Measurements from ENCODE around the gene CFDP1.

Gene CFDP1

DNA sequence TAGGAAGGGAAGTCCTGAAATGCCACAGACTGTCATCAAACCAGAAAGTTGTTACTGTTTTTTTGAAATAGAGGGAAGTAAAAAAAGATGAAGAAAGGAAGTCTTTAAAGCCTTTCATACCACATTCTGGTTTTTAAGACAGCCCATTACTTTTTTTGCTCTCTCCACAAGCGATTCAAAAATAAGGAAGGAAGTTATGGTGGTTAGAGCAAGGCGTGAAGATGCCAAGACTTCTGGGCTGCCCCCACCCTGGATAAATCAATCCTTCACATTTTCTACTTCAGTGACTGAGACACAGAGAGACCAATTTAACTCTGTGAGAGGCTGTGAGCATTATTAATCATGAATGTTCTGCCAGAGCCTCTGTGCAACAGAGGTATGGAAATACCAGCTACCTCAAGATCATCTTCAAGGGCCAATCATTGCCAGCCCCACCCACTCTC lies 99.6 kb downstream of the CFDP1 start:
- in situ Hi-C loops (cut with HindIII; ENCODE audit: low sequenced_read_pairs) = no loop called here

DNA sequence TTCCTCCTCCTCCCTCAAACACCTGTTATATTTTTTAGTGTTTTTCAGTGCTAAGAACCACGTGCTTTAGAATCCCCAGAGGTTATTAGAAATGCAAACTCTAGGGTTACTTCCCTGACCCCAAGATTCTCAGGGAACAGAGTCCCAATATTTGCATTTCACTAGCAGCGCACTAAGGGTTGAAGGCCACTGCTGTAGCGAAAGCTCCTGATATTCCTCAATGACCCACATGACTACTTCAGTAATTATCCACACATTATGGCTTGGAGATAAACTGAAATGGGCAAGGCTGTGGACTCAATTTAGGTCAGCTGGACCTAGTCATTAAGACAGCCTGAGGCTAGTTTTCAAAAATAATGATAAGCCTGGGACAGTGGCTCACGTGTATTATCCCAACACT lies 103.4 kb downstream of the CFDP1 start:
- in situ Hi-C loops (cut with HindIII; ENCODE audit: low sequenced_read_pairs) = no loop called here

DNA sequence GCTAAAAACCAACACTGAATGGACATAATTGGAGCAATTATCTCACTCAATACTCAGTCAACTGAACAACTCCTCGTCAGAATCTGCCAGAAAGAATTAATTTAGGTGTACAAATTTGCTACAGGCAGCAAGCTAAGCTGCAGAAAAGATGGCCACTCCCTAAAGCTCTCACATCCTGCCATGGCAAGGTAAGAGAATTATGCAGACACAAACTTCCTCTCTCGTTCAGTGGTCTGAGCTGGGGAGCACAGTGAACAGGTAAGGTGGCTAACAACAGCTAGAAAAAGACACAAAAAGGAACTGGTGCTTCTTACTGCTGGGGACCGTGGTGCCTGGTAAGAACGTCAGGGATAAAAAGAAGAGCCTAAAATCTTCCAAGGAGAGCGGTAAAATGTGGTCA lies 107.0 kb downstream of the CFDP1 start:
- in situ Hi-C loops (cut with HindIII; ENCODE audit: low sequenced_read_pairs) = no loop called here

DNA sequence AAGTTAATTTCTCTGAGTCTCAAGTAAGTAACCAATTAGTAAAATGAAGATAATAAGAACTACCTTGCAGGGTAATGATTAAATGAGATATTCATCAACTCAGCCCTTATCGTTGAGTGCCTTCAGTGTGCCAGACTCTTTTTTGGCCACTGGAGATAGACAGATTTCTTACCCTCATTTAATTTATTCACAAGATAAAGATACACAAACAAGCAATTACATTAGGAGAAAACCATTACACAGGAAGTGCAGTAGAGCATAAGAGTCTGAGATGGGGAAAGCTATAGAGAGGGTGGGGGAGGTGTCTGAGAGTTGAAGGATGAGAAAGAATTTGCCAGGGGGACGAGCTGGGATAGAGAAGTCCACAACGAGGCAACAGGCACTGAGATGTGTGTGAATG lies 109.4 kb downstream of the CFDP1 start:
- in situ Hi-C loops (cut with HindIII; ENCODE audit: low sequenced_read_pairs) = no loop called here

DNA sequence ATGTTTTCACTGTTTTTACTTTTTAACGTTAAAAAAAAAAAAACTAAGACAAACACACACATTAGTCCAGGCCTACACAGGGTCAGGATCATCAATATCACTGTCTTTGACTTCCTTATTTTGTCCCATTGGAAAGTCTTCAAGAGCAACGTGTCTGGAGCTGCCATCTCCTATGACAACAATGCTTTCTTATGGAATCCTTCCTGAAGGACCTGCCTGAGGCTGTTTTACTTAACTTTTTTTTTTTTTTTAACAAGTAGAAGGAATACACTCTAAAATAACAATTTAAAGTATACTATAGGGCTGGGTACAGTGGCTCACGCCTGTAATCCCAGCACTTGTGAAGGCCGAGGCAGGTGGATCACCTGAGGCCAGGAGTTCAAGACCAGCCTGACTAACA lies 110.1 kb downstream of the CFDP1 start:
- in situ Hi-C loops (cut with HindIII; ENCODE audit: low sequenced_read_pairs) = no loop called here

DNA sequence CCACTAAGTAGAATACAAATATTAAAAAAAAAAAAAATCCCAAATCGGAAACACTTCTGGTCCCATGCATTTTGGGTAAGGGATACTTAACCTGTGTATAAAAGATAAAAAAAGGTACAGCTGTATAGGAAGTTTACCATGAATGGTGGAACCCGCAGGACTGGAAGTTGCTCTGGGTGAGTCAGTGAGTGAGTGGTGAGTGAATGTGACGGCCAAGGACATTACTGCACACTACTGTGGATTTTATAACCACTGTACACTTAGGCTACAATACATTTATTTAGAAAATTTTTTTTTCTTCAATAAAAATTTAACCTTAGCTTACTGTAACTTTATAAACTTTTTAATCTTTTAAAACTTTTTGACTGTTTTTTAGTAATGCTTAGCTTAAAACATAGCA lies 110.6 kb downstream of the CFDP1 start:
- in situ Hi-C loops (cut with HindIII; ENCODE audit: low sequenced_read_pairs) = no loop called here

DNA sequence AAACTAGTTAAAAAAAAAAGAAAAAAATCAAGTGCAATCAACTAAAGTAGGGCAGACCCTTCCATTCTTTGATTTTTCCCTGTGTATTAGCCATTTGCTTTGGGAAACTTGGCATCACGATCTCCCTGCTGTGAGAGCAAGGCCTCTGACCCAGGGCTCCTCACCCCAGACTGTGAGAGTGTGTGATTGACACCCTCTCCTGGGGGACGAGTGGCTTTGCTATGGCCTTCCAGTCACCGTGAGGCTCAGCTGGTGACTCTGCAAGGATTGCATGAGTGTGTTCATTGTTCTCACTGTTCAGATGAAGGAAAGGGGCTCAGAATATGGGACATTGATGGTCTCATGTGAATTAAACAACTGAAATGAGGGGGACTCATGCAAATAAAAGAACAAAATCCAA lies 112.9 kb downstream of the CFDP1 start:
- in situ Hi-C loops (cut with HindIII; ENCODE audit: low sequenced_read_pairs) = no loop called here

DNA sequence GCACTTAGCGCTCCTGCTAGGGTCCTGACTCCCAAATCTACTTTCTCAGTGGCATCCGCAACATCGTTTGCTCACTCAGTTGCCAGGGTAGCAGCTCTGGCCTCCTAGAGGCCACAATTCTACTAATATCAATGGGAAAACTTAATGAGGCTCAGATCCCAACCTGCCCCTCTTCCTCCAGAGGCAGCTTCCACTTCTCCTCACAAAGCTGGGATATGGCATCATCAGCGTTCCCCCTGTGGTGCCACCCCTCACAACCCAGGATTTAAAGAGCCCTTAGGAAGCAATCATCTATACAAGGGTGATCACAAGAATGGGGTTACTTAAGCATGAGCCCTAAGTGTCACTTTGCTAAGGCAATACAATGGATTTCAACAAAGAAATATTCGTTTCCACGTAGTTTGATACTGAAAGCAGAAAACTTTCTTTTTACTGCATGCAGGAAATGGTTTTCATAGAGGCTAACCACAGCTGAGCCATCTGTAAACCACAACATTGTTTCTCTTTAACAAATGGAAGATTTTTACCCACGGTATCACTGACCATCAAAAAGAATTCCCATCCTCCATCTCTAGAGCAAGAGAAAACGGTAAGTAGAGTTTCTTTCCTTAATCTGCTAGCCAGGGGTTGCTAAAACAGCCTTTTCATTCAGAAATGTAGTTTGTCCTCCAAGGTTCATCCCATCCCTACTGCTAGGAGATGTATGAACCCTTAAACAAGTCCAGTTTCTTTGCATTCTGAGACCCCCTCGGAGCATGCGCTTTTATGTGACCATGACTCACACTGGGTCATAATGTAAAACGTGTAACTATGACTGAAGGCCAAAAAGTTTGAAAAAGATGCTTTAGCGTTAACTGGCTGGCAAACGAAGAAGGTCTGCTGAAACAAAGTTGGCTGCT lies 113.5 kb downstream of the CFDP1 start:
- in situ Hi-C loops (cut with HindIII; ENCODE audit: low sequenced_read_pairs) = no loop called here

DNA sequence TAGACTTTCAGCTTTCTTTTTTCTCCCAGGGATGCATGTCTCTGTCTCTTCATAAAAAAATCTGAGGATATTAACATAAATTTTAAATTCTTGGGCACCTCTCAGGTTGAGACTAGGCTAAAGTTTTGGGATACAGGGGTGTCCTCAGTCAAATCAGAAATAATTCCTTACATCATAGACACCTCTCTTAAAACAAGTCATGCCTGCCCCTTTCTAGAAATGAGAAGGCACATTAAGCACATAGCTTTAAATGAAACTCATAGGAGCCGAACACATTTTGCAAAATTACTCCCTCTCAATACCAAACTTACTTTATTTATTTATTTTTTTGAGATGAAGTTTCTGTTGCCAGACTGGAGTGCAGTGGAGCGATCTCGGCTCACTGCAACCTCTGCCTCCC lies 114.6 kb downstream of the CFDP1 start:
- in situ Hi-C loops (cut with HindIII; ENCODE audit: low sequenced_read_pairs) = no loop called here

DNA sequence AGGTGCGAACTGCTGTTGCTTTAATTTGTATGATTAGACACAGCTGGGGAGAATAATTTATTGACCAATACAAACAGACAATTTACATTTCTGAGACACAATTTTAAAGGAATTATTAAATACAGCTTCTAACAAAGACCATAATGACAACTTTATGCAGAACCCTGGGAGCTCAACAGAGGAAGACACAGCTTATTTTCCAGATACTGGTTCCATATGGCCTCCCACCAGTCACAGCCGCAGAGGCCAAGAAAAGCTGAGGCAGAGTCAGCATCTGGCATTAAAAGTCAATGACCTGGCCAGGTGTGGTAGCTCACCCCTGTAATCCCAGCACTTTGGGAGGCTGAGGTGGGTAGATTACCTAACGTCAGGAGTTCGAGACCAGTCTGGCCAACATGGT lies 115.8 kb downstream of the CFDP1 start:
- in situ Hi-C loops (cut with HindIII; ENCODE audit: low sequenced_read_pairs) = no loop called here

DNA sequence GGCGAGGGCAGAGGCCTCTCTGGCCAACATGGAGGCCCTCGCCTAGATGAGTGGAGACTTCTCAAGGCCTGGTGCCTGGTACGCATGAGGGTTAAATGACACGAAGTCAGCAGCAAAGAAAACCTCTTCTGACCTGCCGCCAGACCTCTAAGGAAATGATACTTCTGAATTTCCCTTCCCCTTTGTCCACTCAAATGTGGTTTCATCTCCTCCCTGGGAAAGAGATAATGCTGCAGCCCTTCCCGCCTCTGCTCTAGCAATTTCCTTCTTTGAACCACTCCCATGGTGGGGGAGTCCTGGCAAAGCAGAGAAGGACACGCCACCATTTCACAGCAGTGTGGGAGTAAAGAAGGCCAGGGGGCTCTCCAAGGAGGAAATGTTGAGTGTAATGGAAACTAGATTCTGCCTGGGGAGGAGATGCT lies 116.2 kb downstream of the CFDP1 start:
- in situ Hi-C loops (cut with HindIII; ENCODE audit: low sequenced_read_pairs) = no loop called here

DNA sequence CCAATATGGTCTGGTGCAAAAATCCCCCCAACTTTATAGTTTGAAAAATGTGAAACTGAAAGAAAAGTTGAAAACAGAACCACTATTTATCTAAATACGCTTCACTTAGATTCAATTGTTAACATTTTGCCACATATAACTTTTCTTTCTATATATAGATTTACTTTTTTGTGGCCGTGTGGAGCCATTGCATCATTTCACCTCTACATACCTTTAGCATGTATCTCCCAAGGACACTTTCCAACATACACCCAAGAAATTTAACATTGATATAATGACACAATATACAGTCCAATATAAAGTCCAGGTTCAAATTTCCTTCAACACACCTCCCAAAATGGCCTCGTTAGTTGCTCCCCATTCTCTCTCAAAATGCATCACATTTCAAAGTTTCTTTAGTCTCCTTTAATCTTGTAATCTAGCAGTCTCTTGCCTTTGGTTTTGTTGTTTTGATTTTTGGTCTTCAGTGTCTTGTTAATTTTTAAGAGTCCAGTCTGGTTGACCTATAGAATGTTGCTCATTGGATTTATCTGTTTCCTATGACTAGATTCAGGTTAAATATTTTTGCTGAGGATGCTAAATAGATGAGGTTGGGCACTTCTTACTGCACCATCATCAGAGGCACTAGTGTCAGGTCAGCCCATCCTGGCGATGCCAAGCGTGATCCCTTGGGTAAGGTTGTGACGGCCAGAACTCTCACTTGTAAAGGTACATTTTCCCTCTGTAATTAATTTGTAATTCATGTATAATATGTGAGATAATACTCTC lies 117.6 kb downstream of the CFDP1 start:
- in situ Hi-C loops (cut with HindIII; ENCODE audit: low sequenced_read_pairs) = no loop called here

DNA sequence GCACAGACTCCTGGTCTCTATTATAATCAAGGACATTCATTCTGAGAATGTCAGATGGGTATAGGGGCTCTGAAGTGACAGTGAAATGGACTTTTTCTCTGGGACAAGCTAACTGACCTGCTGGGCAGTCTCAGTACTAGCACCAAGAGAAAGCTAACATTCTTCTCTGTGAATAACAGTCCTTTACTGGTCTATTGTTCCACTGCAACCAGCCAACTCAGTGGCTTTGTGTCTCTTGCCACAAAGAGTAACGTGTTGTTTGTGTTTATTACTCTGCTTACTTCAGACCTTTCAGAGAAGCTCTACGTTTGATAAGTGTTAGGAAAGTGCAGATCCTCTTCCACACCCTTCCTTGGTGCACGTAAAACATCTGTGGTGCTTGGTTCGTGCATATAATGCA lies 120.4 kb downstream of the CFDP1 start:
- in situ Hi-C loops (cut with HindIII; ENCODE audit: low sequenced_read_pairs) = no loop called here

DNA sequence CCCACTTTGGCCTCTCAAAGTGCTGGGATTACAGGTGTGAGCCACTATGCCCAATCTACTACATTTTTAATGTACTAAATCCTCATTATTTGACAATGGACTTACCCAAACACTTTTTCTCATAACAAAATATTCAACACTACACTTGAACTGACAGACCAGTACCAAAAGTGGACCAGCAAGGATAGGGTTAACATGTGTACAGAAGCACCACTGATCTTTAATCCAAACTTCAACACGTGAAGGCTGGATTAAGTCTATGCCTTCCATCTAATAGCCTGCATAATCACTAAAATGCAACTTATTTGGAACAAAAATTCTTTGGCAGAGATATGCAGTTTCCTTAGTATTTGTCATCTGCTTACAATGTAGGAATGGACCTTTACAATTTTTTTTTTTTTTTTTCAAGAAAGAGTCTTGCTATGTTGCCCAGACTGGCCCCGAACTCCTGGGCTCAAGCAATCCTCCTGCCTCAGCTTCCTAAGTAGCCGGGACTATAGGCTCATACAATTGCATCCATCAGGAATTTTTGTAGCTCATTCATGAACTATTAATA lies 121.8 kb downstream of the CFDP1 start:
- in situ Hi-C loops (cut with HindIII; ENCODE audit: low sequenced_read_pairs) = no loop called here

DNA sequence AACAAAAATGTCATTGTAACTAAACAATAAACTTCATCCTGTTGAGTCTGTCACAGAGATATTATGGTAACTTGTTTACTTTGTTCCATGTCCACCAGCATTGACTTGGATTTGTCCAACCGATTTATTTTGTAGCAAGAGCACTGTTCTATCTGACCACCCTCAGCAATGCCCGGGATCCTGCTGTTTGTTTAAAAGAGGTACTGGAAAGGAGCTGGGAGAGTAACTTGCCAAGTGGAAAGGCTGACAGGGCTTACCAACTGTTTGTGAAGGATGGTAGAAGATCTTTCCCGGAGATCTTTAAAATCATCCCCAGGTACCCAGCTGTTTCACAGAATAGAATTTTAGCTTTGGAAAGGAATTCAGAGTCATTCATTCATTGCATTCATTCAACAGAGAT lies 122.8 kb downstream of the CFDP1 start:
- in situ Hi-C loops (cut with HindIII; ENCODE audit: low sequenced_read_pairs) = no loop called here

DNA sequence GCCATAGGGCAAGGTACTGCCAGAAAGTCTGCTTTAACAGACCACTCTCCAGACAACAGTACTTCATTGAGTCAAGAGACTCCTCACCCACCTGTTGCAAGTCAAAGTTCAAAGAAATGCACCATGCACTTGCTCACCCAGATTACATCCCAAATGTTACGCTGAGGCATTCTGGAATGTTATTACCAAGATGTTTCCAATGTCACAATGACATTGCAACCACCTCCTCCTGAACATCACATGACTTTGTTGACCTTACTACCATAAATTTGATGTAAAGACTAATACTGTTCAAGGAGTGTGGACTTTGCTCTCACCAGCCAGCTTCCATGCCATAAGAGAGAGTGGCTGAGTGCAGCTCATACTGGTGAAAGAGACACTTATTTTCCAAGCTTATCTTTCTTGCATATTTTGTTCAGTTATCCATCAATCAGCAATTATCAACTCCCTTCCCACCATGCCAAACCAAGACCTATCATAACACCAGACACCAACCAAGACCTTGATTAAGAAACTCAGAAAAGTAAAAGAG lies 123.3 kb downstream of the CFDP1 start:
- in situ Hi-C loops (cut with HindIII; ENCODE audit: low sequenced_read_pairs) = loop anchor here (5.0 kb wide), 3 partner anchors 62 to 87 kb away; no protein-coding TSS in a partner anchor

DNA sequence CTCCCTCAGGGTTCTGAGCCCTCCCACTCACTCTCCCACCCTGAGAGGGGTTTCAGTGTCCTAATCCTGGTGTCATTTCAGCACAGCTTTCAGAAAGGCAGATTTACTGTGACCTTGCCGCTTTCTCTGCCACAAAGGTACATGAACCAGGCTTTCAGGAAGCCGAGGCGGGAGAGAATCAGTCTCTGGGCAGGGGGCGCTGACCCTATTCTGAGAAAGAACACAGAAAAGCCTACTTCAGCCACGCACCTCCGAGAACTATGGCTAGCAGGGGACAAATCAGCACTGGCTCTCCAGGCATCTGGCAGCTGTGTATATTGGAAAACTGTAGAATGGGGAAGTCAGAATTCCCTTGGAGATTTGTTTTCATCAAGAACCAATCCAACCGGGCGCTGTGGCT lies 124.1 kb downstream of the CFDP1 start:
- in situ Hi-C loops (cut with HindIII; ENCODE audit: low sequenced_read_pairs) = loop anchor here (5.0 kb wide), 3 partner anchors 63 to 88 kb away; no protein-coding TSS in a partner anchor

DNA sequence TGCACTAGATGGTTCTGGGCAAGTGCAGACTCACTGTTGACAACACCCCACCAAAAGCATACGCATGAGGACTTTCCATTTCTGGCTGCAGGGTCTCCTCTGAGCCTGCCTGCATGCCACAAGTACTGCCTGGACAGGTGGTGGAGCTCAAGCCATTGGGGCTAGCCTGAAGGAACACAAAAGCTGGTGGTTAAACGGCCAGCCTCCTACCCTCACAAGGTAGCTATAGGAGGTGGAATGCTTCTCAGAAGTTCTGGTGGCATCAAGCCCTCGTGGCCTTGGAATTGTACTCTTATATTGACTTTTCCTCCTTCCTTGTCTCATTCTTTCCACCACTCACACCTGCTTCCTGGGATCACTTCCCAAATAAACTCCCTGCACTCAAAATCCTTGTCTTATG lies 125.3 kb downstream of the CFDP1 start:
- in situ Hi-C loops (cut with HindIII; ENCODE audit: low sequenced_read_pairs) = loop anchor here (5.0 kb wide), 3 partner anchors 64 to 89 kb away; no protein-coding TSS in a partner anchor

DNA sequence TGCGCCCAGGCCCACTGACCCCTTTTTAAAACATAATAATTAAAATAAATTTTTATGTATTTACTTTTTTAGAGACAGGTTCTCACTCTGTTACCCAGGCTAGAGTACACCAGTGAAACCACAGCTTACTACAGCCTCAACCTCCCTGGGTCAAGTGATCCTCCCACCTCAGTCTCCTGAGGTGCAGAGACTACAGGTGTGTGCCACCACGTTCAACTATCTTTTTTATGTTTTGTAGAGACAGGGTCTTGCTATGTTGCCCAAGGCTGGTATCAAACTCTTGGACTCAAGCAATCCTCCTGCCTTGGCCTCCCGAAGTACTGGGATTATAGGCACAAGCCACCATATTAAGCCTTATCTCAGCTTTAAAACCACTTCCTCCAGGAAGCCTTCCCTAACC lies 125.8 kb downstream of the CFDP1 start:
- in situ Hi-C loops (cut with HindIII; ENCODE audit: low sequenced_read_pairs) = loop anchor here (5.0 kb wide), 3 partner anchors 65 to 90 kb away; no protein-coding TSS in a partner anchor

DNA sequence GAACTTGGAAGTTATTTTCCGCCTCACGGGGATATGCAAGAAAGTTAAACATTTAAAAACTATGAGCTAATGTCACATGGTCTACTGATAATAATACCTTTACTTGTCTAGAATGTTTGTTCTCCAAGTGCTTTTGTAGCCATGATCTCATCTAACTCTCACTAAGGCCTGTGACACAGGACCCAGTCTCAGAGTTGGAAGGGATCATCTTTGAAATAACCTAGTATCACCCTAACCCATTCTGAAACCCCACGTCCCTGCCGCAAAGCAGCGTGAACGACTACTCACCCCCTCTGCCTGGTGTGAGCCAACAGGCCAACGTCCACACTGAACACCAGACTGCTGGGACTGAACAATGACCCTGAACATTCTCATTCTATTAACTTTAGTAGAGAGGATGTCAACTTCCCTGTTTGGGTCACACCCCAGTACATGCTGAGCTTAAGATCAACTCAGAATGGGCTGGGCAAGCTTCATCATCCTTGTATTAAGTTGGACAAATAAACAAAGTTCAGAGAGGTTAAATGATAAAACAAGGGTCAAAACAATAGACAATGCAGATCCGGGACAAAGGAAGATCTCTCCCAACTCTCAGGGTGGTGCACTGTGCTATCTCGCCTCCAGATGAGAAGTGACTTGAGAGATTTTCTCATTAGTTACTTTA lies 127.1 kb downstream of the CFDP1 start:
- in situ Hi-C loops (cut with HindIII; ENCODE audit: low sequenced_read_pairs) = loop anchor here (5.0 kb wide), 3 partner anchors 66 to 91 kb away; no protein-coding TSS in a partner anchor
